ENCODE results near the gene MCF2L. TPM values are rescaled to one million over a fixed set of nuclear protein-coding genes. Genes with fewer than 3 reads are reported as not detected.

MCF2L gene
- total RNA-seq, 2 donors from 2014 or later: 48.0 to 49.9 TPM

- TF ChIP-seq CTCF (conservative IDR thresholded peaks at IDR 0.05): no peak
- Histone ChIP-seq H3K4me3 (ENCODE audit: low read length) (no peak overlapping the region), H3K4me1 (ENCODE audit: control insufficient read depth, insufficient read depth, low read length) (no peaks in the 10 kb centered on the region), H3K27me3 (ENCODE audit: control insufficient read depth, insufficient read depth, low read length, poor library complexity, severe bottlenecking) (no peaks in the 10 kb centered on the region), H3K27ac (ENCODE audit: low read depth, low read length) (no peak overlapping the region), H3K9ac (ENCODE audit: extremely low read depth, low read length, poor library complexity, severe bottlenecking) (no peak overlapping the region), H3K36me3 (ENCODE audit: control insufficient read depth, insufficient read depth, low read length) (no peaks in the 10 kb centered on the region), H3K9me3 (ENCODE audit: control insufficient read depth, low read length) (no peaks in the 10 kb centered on the region)
- peaks cover 7% of the 10 kb centered on the region for H3K4me1 Mint-ChIP-seq
- peaks cover 14% of the 10 kb centered on the region for H3K36me3 Mint-ChIP-seq (ENCODE audit: low read depth)
- 89 to 92% methylated on average over 10 to 20 of the region's 20 CpGs for WGBS, 2 experiments (ENCODE audit: insufficient coverage in 1 of 2, insufficient read length in 1 of 2)
- no peak overlapping the region for H3K27ac Mint-ChIP-seq
- no peak overlapping the region for H3K4me3 Mint-ChIP-seq
- no peaks in the 10 kb centered on the region for H3K27me3 Mint-ChIP-seq (ENCODE audit: insufficient read depth)
- DNase-seq: no peak
- peaks cover 15% of the 10 kb centered on the region for H3K9me3 Mint-ChIP-seq
These were observed 17.5 kb downstream of the MCF2L start for GRCh38 chr13:112986470-112986869.

- H3K36me3 Mint-ChIP-seq (ENCODE audit: low read depth): peaks cover 14% of the 10 kb centered on the region
- H3K27me3 Mint-ChIP-seq (ENCODE audit: insufficient read depth): no peaks in the 10 kb centered on the region
- H3K27ac Mint-ChIP-seq: no peak overlapping the region
These were observed 18.1 kb downstream of the MCF2L start for GRCh38 chr13:112986946-112987681.

GRCh38 chr13:112987682-112988024 lies 18.6 kb downstream of the MCF2L start:
- peaks cover 7% of the 10 kb centered on the region for H3K4me1 Mint-ChIP-seq
- H3K27ac ChIP-seq (ENCODE audit: low read depth, low read length): no peak overlapping the region
- no peak overlapping the region for H3K27ac Mint-ChIP-seq
- WGBS, 2 experiments (ENCODE audit: insufficient coverage in 1 of 2, insufficient read length in 1 of 2): 93% methylated on average over 7 of the region's 7 CpGs; no CpG with 5 or more reads in 1 of the 2 experiments
- peaks cover 14% of the 10 kb centered on the region for H3K36me3 Mint-ChIP-seq (ENCODE audit: low read depth)
- H3K9me3 Mint-ChIP-seq: peaks cover 15% of the 10 kb centered on the region
- DNase-seq: no peak
- no peak overlapping the region for H3K4me3 Mint-ChIP-seq
- H3K36me3 ChIP-seq (ENCODE audit: control insufficient read depth, insufficient read depth, low read length): no peaks in the 10 kb centered on the region
- no peak for TF ChIP-seq CTCF (conservative IDR thresholded peaks at IDR 0.05)
- H3K4me1 ChIP-seq (ENCODE audit: control insufficient read depth, insufficient read depth, low read length): no peaks in the 10 kb centered on the region
- no peaks in the 10 kb centered on the region for H3K27me3 ChIP-seq (ENCODE audit: control insufficient read depth, insufficient read depth, low read length, poor library complexity, severe bottlenecking)
- no peaks in the 10 kb centered on the region for H3K27me3 Mint-ChIP-seq (ENCODE audit: insufficient read depth)
- no peak overlapping the region for H3K9ac ChIP-seq (ENCODE audit: extremely low read depth, low read length, poor library complexity, severe bottlenecking)
- H3K4me3 ChIP-seq (ENCODE audit: low read length): no peak overlapping the region
- no peaks in the 10 kb centered on the region for H3K9me3 ChIP-seq (ENCODE audit: control insufficient read depth, low read length)

More at GRCh38 chr13:112986946-112987681, 18.1 kb downstream of the MCF2L start:
- no peak overlapping the region for H3K4me3 ChIP-seq (ENCODE audit: low read length)
- no peak for TF ChIP-seq CTCF (conservative IDR thresholded peaks at IDR 0.05)
- H3K36me3 ChIP-seq (ENCODE audit: control insufficient read depth, insufficient read depth, low read length): no peaks in the 10 kb centered on the region
- no peaks in the 10 kb centered on the region for H3K27me3 ChIP-seq (ENCODE audit: control insufficient read depth, insufficient read depth, low read length, poor library complexity, severe bottlenecking)
- 89 to 91% methylated on average over 25 to 29 of the region's 29 CpGs for WGBS, 2 experiments (ENCODE audit: insufficient coverage in 1 of 2, insufficient read length in 1 of 2)
- no peak for DNase-seq
- H3K9me3 Mint-ChIP-seq: peaks cover 15% of the 10 kb centered on the region
- peaks cover 7% of the 10 kb centered on the region for H3K4me1 Mint-ChIP-seq
- H3K4me1 ChIP-seq (ENCODE audit: control insufficient read depth, insufficient read depth, low read length): no peaks in the 10 kb centered on the region
- H3K9ac ChIP-seq (ENCODE audit: extremely low read depth, low read length, poor library complexity, severe bottlenecking): no peak overlapping the region
- H3K27ac ChIP-seq (ENCODE audit: low read depth, low read length): no peak overlapping the region
- no peaks in the 10 kb centered on the region for H3K9me3 ChIP-seq (ENCODE audit: control insufficient read depth, low read length)
- H3K4me3 Mint-ChIP-seq: no peak overlapping the region
